GM13976 (cell line): ENCODE data around the gene SHPK.
A peak's percentile ranks its signal among the peaks of the same experiment; 100 is the strongest.
"Not testable (repeated sequence)": the region's sequence is repeated elsewhere in the genome, so short reads cannot be mapped to it uniquely, and the experiment has no call there.

Source experiments
- DNase-seq: peaks from one replicate; pipeline ENCODE4 v3.0.0; 2012; ENCODE audit warnings: low spot score
- in situ Hi-C: fragments of 300-500 bp; cut with MboI; formaldehyde crosslinking; loops from one replicate; pipeline ENCODE4 v1.12.0; 2022; ENCODE audit warnings: low sequenced_read_pairs, mixed read lengths, inconsistent platforms; ENCODE audit not compliant: unreplicated experiment
- TF ChIP-seq, protein P1 (sequence below): IDR thresholded peaks from 2 replicates; pipeline ENCODE4 v1.5.1; 2012; ENCODE audit warnings: borderline replicate concordance, mild to moderate bottlenecking; ENCODE audit not compliant: insufficient read depth; ENCODE audit errors: extremely low read depth, missing control alignments, control extremely low read depth

Gene SHPK

DNA sequence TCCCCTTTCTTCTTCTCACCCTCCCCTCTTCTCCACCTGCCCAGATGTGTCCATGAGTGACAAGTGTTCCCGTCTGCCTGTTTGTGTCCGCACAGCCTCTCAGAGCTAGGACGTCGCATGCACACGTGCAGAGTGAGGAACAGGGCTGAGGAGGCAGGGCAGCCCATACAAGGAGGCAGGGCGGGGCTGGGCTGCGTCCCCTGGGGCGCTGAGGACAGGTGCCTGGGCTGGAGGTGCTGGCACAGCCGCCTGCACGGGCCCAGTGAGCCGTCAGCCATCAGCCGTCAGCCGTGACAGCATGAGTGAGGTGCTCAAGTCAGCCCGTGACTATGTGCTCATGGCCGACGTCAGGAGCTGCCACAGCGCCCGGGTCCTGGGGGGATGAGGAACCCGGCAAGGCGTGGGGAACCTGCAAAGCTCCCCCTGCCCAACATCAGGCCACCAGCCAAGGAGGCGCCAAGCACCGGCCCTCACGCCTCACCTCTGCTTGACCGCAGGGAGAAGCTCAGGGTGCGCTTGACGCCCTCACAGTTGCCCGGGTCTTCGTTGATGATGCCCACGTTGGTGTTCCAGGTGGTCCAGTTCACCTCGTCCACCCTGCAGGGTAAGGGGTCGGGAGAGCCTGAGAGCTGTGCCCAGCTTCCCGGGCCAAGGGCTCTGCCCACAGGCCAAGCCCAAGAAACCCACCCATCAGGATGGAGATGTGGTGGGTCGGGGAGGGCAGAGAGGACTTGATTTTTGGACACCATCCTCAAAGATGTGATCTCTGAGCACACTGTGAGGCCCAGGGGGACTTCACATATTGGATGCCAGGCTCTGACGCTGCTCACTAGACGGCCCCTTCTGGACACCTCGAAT lies 64.8 kb downstream of the SHPK start:
- DNase-seq: no peak
- in situ Hi-C loops: no loop called here
- TF ChIP-seq, protein P1, sequence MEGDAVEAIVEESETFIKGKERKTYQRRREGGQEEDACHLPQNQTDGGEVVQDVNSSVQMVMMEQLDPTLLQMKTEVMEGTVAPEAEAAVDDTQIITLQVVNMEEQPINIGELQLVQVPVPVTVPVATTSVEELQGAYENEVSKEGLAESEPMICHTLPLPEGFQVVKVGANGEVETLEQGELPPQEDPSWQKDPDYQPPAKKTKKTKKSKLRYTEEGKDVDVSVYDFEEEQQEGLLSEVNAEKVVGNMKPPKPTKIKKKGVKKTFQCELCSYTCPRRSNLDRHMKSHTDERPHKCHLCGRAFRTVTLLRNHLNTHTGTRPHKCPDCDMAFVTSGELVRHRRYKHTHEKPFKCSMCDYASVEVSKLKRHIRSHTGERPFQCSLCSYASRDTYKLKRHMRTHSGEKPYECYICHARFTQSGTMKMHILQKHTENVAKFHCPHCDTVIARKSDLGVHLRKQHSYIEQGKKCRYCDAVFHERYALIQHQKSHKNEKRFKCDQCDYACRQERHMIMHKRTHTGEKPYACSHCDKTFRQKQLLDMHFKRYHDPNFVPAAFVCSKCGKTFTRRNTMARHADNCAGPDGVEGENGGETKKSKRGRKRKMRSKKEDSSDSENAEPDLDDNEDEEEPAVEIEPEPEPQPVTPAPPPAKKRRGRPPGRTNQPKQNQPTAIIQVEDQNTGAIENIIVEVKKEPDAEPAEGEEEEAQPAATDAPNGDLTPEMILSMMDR: no peak

DNA sequence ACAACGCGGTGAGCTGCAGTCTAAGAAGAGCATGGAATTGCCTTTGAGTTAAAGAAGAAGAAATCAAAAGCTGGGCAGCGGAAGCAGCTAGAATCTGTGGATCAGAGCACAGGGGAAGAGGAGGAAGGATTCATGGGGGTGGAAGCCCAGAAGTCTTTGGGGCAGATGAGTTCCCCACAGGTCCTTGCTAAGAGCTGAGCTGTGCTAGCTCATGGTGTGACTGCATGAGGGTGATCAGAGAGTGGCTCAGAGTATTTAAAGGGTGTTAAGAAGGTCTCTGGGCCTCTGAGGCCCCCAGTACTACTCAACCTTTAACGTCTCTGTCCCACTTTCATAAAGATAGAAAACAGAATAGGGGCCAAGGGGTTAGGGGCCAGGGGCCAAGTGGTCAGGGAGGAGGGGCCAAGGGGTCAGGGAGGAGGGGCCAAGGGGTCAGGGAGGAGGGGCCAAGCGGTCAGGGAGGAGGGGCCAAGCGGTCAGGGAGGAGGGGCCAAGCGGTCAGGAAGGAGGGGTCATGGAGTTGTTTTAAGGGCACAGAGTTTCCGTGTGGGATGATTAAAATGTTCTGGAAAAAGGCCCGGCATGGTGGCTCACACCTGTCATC lies 66.4 kb downstream of the SHPK start:
- no peak for DNase-seq
- in situ Hi-C loops: no loop called here
- TF ChIP-seq, protein P1: no peak

DNA sequence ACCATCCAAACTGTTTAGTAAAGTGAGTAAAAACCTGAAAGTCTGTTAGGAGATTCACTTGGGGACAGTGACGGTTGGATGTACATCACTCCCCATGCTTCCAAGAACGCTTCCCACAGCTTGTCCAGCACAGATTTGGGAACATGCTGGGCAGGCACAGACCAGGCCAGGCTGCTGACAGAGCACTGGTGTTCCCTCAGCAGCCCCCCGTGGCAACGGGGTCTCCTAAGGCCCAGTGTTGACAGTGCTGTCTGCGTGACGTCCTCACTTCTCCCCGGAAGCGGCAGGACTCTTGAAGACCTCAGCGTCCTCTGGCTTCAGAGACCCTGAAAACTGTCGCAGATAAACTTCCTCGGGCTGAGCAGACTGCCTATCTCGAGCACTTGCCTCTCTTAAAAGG lies 69.5 kb downstream of the SHPK start:
- TF ChIP-seq, protein P1: no peak
- DNase-seq: no peak
- in situ Hi-C loops: no loop called here

DNA sequence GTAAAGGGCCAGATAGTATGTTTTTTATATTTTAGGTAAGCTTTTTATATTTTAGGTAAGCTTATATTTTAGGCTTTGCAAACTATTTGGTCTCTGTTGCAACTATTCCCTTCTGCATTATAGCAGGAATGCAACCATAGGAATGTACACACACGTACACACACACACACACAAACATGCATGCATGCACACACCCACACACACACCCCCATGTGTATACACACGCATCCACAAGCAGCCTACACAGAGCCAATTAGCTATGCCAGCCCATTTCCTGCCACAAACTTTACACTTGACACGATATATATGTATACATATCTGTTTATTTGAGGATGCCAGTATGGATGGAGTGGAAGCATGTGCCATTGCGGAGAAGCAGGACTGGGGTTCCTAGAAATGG lies 70.9 kb downstream of the SHPK start:
- in situ Hi-C loops: no loop called here
- TF ChIP-seq, protein P1: no peak
- no peak for DNase-seq

DNA sequence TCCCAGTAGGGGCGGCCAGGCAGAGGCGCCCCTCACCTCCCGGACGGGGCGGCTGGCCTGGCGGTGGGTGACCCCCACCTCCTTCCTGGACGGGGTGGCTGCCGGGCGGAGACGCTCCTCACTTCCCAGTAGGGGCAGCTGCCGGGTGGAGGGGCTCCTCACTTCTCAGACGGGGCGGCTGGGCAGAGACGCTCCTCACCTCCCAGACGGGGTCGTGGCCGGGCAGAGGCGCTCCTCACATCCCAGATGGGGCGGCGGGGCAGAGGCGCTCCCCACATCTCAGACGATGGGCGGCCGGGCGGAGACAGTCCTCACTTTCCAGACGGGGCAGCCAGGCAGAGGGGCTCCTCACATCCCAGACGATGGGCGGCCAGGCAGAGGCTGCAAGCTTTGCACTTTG lies 71.8 kb downstream of the SHPK start:
- in situ Hi-C loops: not testable (repeated sequence)

DNA sequence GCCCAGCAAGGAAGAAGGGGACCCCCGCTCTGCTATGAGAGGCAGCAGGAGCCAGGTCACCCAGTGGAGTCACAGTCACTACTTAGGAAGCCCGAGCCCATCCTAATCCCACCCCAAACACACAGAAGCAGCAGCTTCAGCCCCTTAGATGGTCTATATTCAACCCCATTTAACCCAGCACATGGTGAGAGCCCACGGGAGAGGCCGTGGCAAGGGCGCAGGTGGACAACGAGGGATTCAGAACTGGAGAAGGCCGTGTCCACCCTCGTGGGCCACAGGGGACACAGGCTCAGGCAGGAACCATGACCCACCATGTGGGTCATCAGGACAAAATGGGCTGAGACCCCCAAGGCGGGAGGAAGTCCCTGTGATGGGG lies 76.8 kb downstream of the SHPK start:
- in situ Hi-C loops: no loop called here
- DNase-seq: no peak
- TF ChIP-seq, protein P1: no peak

More for the DNA sequence above, 71.8 kb downstream of the SHPK start:
- not testable (repeated sequence) for DNase-seq

DNA sequence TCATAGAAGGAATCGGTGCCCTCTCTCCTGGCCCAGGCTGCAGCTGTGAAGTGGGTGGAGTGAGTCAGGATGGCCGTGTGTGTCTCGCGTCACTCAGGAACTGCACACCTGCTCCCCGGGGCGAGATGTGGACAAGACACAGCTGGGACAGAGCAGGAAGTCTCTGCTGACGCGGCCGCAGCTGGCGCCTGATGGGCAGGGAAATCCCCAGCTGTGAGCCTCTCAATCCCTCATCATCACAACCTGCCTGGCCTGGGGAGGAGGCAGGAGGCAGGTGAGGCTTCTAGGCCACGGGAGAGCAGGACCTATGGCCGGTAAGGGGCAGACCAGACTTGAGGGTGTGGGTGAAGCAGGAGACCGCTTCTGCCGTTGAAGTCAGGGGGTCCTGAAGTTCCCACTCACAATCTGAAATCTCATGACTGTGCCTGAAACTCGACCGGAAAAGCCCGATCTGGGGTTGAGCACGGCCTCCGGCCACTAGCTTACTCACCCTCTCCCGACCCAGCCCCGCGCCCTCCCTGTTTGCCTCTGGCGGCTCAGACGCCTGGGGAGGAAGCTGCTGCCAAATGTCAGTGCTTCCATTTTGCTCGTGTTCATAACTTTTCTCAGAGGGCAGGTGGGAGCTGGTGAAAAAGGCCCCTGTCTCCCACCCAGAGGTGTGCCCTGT lies 77.3 kb downstream of the SHPK start:
- in situ Hi-C loops: no loop called here
- DNase-seq: peak; percentile 92
- TF ChIP-seq, protein P1: no peak
